ENCODE results near the gene WRAP73.

WRAP73 gene

GRCh38 chr1:3650248-3651025, 534 bp upstream of the WRAP73 start:
- DNase-seq (ENCODE audit: low read depth, low spot score): no peak

- no peak for DNase-seq (ENCODE audit: low read depth, low spot score)
Observed at GRCh38 chr1:3646596-3646995, 3.3 kb downstream of the WRAP73 start.

GRCh38 chr1:3645666-3646355, 4.1 kb downstream of the WRAP73 start:
- no peak for DNase-seq (ENCODE audit: low read depth, low spot score)

- DNase-seq (ENCODE audit: low read depth, low spot score): no peak
Observed at GRCh38 chr1:3645247-3645646, 4.7 kb downstream of the WRAP73 start.

GRCh38 chr1:3644273-3644672, 5.6 kb downstream of the WRAP73 start:
- DNase-seq (ENCODE audit: low read depth, low spot score): no peak

GRCh38 chr1:3642919-3643675, 6.8 kb downstream of the WRAP73 start:
- DNase-seq (ENCODE audit: low read depth, low spot score): no peak

- no peak for DNase-seq (ENCODE audit: low read depth, low spot score)
Observed at GRCh38 chr1:3641816-3642215, 8.1 kb downstream of the WRAP73 start.

- no peak for DNase-seq (ENCODE audit: low read depth, low spot score)
Observed at GRCh38 chr1:3641046-3641760, 8.7 kb downstream of the WRAP73 start.

GRCh38 chr1:3640121-3640837, 9.6 kb downstream of the WRAP73 start:
- no peak for DNase-seq (ENCODE audit: low read depth, low spot score)

GRCh38 chr1:3639397-3639911, 10.4 kb downstream of the WRAP73 start:
- no peak for DNase-seq (ENCODE audit: low read depth, low spot score)

GRCh38 chr1:3638676-3639075, 11.2 kb downstream of the WRAP73 start:
- DNase-seq (ENCODE audit: low read depth, low spot score): no peak

- no peak for DNase-seq (ENCODE audit: low read depth, low spot score)
Observed at GRCh38 chr1:3638027-3638426, 11.9 kb downstream of the WRAP73 start.

GRCh38 chr1:3636531-3636930, 13.4 kb downstream of the WRAP73 start:
- DNase-seq (ENCODE audit: low read depth, low spot score): no peak

GRCh38 chr1:3636080-3636479, 13.8 kb downstream of the WRAP73 start:
- no peak for DNase-seq (ENCODE audit: low read depth, low spot score)

- DNase-seq (ENCODE audit: low read depth, low spot score): no peak
Observed at GRCh38 chr1:3634059-3634800, 15.7 kb downstream of the WRAP73 start.

GRCh38 chr1:3633344-3634058, 16.4 kb downstream of the WRAP73 start:
- no peak for DNase-seq (ENCODE audit: low read depth, low spot score)

- DNase-seq (ENCODE audit: low read depth, low spot score): no peak
Observed at GRCh38 chr1:3632716-3633343, 17.1 kb downstream of the WRAP73 start.

- no peak for DNase-seq (ENCODE audit: low read depth, low spot score)
Observed at GRCh38 chr1:3632298-3632697, 17.6 kb downstream of the WRAP73 start.
